ENCODE data around the gene DBH.

DNA sequence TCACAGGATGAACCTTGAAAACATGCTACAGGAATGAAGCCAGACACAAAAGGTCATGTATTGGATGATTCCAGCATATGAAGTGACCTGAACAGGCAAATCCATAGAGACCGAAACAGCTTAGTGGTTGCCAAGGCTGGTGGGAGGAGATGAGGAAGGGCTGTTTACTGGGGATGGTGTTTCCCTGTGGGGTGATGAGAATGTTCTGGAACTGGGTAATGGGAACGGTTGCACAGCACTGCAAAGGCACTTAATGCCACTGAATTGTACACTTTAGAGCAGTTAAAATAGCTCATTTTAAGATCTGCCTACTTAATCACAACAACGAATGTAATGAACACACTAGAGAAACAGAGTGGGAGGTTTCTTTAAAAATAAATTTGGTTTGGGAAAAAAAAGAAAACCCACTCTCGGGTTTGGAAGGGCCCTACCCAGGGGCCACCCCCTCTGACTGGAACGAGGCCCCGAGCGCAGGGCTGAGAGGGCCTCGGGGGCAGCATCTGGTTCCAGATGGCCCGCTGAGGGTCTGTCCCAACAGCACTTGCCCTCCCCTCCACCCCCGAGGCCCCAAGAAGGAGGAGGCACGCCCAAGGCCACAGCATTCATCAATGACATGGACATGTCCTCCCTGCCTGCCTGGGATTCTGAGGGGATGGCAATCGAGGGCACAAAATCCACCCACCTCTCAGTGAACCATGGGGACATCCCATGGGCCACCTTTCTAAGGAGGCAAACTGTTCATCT lies 70.3 kb downstream of the DBH start:
- TF ChIP-seq, protein P1, sequence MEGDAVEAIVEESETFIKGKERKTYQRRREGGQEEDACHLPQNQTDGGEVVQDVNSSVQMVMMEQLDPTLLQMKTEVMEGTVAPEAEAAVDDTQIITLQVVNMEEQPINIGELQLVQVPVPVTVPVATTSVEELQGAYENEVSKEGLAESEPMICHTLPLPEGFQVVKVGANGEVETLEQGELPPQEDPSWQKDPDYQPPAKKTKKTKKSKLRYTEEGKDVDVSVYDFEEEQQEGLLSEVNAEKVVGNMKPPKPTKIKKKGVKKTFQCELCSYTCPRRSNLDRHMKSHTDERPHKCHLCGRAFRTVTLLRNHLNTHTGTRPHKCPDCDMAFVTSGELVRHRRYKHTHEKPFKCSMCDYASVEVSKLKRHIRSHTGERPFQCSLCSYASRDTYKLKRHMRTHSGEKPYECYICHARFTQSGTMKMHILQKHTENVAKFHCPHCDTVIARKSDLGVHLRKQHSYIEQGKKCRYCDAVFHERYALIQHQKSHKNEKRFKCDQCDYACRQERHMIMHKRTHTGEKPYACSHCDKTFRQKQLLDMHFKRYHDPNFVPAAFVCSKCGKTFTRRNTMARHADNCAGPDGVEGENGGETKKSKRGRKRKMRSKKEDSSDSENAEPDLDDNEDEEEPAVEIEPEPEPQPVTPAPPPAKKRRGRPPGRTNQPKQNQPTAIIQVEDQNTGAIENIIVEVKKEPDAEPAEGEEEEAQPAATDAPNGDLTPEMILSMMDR (IDR thresholded peaks at IDR 0.05): no peak
- TF ChIP-seq EZH2 (IDR thresholded peaks at IDR 0.05; ENCODE audit: borderline replicate concordance, insufficient read depth, low read depth, low read length, poor library complexity, severe bottlenecking): no peak
